ENCODE results near the gene ZBTB21.

Gene ZBTB21

DNA sequence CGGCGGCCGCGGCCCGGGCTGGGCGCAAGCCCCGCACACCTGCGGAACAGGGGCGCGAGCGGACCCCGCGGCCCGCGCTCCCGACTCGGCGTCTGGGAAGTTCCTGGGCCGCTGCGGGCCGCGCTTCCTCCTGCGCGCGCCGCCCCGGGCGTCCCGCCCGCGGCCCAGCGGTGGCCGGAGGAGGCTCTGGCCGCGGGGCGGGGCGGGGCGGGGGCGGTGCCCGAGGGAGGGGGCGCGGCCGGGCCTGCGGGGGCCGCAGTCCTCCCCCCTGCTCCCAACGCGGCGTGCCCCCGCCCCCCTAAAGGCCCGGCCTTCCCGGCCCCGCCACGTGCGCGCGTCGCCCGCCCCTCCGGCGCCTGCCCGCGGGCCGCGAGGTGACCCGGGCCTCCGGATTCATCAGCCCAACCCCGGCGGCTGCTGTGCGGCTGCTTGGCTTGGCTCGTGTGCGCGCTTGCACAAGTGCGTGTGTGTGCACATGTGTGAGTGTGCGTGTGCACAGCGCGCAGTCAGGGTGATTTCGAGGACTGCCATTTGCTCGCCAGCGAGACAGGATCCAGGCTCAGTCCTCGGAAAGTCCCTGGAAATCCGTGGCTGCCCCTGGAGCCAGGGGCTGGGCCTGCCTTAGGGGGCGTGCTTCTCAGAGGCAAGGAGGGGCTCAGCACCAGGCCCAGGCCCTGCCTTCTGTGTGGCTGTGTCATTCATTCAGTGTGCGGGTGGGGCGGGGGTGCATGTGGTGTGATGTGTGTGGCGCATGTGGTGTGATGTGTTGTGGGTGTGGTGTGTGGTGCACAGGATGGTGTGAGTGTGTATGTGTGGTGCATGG lies 56.1 kb downstream of the ZBTB21 start, which contains the start of gene C2CD2:
Gene C2CD2, minus strand, starts transcription at position 188 of the 823 bp plus-strand sequence. CDS start 370 bp downstream, outside the sequence.
- TF ChIP-seq, protein P1, sequence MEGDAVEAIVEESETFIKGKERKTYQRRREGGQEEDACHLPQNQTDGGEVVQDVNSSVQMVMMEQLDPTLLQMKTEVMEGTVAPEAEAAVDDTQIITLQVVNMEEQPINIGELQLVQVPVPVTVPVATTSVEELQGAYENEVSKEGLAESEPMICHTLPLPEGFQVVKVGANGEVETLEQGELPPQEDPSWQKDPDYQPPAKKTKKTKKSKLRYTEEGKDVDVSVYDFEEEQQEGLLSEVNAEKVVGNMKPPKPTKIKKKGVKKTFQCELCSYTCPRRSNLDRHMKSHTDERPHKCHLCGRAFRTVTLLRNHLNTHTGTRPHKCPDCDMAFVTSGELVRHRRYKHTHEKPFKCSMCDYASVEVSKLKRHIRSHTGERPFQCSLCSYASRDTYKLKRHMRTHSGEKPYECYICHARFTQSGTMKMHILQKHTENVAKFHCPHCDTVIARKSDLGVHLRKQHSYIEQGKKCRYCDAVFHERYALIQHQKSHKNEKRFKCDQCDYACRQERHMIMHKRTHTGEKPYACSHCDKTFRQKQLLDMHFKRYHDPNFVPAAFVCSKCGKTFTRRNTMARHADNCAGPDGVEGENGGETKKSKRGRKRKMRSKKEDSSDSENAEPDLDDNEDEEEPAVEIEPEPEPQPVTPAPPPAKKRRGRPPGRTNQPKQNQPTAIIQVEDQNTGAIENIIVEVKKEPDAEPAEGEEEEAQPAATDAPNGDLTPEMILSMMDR (IDR thresholded peaks at IDR 0.05) = no peak

DNA sequence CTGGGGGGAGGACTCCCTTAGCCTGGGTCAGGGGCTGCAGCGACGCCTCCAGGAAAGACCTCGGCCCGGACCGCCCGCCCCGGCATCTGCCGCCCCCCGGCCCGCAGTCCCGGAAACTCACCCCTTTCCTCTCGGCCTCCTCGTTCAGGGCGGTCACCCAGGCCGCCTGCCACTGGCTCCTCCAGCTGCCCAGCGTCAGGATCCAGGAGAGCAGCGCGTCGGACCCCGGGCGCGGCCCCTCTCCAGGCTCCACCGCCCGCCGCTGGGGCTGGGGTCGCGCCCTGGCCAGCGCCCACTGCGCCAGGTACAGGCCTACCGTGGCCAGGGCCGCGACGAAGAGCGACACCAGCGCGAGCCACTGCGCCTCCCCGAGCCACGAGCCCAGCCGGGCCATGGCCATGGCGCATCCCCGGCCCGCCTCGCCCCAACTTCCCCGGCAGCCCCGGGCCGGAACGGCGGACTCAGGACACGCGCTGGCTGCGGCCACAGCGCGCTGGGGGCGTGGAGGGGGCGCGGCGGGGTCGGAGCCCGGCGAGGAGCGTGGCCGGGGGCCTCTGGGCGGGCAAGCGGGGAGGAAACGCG lies 56.8 kb downstream of the ZBTB21 start:
- TF ChIP-seq, protein P1 (IDR thresholded peaks at IDR 0.05) = no peak

DNA sequence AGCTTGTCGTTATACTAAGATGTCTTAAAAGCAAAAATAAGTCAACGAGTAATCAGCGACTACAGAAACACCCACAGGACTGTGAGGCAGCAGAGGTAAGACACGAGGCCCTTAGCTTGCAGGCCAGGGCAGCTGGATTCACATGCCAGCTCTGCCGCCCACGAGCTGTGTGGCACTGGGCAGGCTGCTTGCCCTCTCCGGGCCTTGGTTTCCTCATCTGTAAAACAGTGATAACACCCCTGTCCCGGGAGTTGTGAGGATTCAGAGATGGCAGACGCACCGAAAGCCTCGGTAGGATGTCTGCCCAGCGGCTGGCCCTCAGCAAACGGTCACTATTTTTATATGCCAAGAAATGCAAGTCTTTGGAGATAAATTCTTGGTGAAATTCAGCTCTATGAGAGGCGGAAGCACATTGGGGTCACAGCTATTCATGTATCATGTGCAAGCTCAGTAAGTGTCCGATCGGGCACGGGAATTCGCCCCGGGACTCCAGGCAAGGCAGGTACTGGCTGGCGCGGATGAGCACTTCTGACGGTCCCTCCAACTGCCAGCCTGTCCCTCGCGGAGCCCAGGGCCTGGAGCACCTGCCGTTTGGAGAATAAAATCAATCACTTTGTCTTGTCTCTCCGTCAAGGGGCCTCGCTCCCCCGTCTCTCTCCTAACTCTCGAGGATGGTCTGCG lies 57.5 kb downstream of the ZBTB21 start:
- TF ChIP-seq, protein P1 (IDR thresholded peaks at IDR 0.05) = no peak

DNA sequence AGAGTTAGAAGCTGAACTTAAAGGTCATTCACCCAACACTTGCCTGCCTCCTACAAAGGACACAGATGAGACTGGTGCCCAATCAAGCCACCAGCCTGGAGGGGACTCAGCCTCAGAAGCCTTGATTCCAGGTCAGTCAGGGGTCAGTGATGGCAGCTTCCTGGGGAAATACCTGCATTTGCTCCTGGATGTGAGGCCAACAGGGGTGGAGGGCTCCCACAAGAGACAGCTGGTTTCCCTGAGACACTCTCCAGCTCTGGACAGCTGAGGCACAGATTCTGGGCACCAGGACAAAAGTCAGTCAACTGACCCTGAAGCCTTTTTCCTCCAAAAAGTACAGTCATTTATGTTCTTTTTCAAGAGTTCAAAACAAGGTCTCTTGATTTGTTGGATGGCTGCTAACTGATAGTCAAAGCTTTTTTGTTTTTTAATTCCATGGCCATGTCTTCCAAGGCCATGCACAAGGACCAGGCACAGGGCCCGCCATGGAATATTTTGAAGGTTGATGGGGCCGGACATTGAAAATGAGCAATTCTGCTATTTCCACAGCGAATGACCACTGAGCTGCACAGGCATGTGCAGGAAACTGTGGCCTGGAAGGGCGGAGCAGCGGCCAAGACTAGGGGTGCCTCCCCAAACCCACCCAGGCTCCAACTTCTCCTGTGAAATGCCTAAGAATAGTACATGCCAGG lies 58.1 kb downstream of the ZBTB21 start:
- TF ChIP-seq, protein P1 (IDR thresholded peaks at IDR 0.05) = no peak

DNA sequence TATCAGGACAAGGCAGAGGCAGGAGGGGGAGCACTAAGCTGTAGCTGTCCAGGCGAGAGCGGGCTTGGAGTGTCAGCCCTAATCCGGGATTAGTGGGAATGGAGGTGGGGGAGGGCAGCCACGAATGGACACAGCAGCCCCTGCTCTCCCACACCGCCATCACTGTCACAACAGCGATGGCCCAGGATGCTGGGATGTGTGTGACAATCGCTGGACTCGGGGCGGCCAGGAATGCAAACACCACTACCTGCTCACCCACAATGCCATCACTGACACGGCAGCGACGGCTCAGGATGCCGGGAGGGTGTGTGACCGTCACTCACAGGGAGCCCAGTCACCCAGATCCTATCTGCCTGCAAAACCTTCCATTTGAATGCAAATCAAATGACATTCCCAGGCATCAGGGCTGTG lies 59.2 kb downstream of the ZBTB21 start:
- TF ChIP-seq, protein P1 (IDR thresholded peaks at IDR 0.05) = no peak

DNA sequence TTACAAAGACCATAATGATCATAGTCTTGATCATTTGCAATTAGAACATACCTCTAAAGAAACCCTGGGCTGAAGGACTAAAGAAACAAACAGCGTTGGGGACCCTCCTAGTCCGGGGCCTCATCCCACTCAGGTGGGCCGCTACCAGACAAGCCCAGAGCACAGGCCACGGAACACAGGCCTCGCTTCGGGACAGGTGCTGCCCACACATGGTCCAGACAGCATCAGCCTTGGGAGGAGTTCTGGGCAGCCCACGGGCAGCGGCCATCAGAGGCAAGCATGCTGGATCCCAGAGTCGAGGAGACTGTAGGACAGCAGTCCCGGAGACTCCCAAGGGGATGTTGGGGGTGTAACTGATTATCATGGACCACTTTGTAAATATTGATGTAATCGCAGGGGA lies 61.3 kb downstream of the ZBTB21 start:
- TF ChIP-seq, protein P1 (IDR thresholded peaks at IDR 0.05) = no peak
